RWPE1 (cell line): ENCODE measurements around the gene CLCNKA.

Experiments used
- CTCF ChIA-PET: fragments of 350-600 bp; sonication (Branson Sonifier 250); formaldehyde crosslinking; extraction: SDS; loops from one replicate; lab custom pipeline; 2021; lab: Yijun Ruan, JAX
- POLR2A ChIA-PET: fragments of 400-600 bp; formaldehyde crosslinking; extraction: SDS; loops from one replicate; lab custom pipeline; 2020; ENCODE audit warnings: antibody characterized with exemption; ENCODE audit not compliant: low non-redundant PET; lab: Yijun Ruan, JAX
- DNase-seq: peaks from one replicate; pipeline ENCODE4 v3.0.0; 2012; ENCODE audit warnings: low spot score
- H3K27ac ChIP-seq: fragments of 450-650 bp; 2 replicates; pipeline ENCODE4 v1.5.1; 2017
- TF ChIP-seq, protein P1 (sequence below): fragments of 450-650 bp; conservative IDR thresholded peaks from 2 replicates; pipeline ENCODE4 v1.5.1; 2017; ENCODE audit warnings: low read depth, mild to moderate bottlenecking

CLCNKA gene

DNA sequence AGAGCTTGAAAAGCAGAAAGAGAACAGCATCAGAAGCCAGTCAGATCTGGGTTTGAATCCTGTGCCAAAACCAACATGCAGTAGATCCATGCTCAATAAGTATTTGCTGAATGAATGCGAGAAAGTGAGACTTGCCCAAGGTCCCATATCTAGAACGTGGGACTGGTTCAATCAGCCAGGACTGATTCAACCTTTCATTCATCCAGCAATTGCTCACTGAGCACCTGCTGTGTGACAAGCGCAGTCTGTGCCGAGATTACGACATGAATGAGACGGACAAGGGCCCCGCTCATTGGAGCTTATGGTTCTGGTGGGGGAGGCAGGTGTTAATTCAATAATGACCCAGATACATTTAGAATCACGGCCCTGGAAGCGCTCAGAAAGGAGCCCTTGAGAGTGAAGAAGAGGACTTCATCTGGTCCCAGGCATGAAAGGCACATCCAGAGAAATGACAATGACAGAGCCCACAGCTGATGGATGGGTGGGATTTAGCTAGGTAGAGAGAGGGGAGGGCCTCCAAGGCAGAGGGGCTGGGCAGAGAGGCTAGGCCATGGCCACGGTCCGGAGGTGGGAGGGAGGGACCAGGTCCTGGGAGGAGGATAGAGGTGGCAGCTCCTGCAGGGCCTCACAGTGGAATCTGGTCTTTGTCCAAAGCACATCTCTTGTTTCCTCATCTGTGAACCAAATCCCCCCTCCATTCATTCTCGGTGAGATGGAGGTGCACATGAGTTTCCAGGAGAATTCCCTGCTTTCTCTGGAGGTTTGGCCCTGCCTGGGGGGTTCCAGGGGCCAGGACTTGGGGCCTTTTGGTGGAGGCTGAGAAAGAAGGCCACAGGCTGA, 55.8 kb downstream of the CLCNKA start:
- ChIA-PET POLR2A (no interaction called here), CTCF (interaction anchor here (0.6 to 2.2 kb wide), 9 partner anchors 30 to 393 kb away, joined by 3 to 29 read pairs (median 3); no protein-coding TSS in a partner anchor)
- H3K27ac ChIP-seq = peak overlapping the region; percentile 73
- TF ChIP-seq, protein P1, sequence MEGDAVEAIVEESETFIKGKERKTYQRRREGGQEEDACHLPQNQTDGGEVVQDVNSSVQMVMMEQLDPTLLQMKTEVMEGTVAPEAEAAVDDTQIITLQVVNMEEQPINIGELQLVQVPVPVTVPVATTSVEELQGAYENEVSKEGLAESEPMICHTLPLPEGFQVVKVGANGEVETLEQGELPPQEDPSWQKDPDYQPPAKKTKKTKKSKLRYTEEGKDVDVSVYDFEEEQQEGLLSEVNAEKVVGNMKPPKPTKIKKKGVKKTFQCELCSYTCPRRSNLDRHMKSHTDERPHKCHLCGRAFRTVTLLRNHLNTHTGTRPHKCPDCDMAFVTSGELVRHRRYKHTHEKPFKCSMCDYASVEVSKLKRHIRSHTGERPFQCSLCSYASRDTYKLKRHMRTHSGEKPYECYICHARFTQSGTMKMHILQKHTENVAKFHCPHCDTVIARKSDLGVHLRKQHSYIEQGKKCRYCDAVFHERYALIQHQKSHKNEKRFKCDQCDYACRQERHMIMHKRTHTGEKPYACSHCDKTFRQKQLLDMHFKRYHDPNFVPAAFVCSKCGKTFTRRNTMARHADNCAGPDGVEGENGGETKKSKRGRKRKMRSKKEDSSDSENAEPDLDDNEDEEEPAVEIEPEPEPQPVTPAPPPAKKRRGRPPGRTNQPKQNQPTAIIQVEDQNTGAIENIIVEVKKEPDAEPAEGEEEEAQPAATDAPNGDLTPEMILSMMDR = no peak
- no peak for DNase-seq

- H3K27ac ChIP-seq = peak overlapping the region; percentile 67
- DNase-seq = peak; percentile 60
- TF ChIP-seq, protein P1 = peak; percentile 87
- ChIA-PET CTCF (interaction anchor here (0.5 to 2.2 kb wide), 36 partner anchors 9 to 1566 kb away, joined by 3 to 29 read pairs (median 4); partner anchors contain the start of gene EPHA2), POLR2A (no interaction called here)
Measured at GRCh38 chr1:16078925-16079656, 57.3 kb downstream of the CLCNKA start.

GRCh38 chr1:16080422-16081150, 58.8 kb downstream of the CLCNKA start:
- H3K27ac ChIP-seq = peak overlapping the region; percentile 59
- TF ChIP-seq, protein P1 = no peak
- DNase-seq = no peak
- ChIA-PET POLR2A (no interaction called here), CTCF (interaction anchor here (0.6 to 1.4 kb wide), 4 partner anchors 51 to 156 kb away, joined by 3 to 4 read pairs (median 4); no protein-coding TSS in a partner anchor)

DNA sequence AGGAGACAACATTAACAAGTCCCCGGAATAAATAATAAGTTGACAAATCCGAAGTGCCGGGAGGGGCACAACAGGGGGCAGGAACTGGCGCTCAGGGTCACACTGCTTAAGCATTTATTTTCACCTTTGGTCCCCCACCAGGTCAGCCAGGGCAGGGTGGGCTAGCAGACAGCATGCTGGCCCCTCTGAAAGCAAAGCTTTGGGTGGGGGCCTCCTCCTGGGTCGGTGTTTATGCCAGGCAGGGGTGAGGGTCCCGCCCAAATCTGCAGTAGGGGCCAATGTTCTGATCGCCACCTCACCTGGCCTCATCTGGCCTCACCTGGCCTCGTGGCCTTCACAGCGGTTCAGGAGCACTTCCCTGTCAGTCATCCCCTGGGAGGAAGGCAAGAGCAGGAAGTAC, 59.8 kb downstream of the CLCNKA start:
- DNase-seq = no peak
- ChIA-PET CTCF (interaction anchor here (0.5 to 2.7 kb wide), 27 partner anchors 9 to 452 kb away, joined by 3 to 22 read pairs (median 5); partner anchors contain the start of gene EPHA2), POLR2A (no interaction called here)
- H3K27ac ChIP-seq = peak overlapping the region; percentile 59
- TF ChIP-seq, protein P1 = no peak

DNA sequence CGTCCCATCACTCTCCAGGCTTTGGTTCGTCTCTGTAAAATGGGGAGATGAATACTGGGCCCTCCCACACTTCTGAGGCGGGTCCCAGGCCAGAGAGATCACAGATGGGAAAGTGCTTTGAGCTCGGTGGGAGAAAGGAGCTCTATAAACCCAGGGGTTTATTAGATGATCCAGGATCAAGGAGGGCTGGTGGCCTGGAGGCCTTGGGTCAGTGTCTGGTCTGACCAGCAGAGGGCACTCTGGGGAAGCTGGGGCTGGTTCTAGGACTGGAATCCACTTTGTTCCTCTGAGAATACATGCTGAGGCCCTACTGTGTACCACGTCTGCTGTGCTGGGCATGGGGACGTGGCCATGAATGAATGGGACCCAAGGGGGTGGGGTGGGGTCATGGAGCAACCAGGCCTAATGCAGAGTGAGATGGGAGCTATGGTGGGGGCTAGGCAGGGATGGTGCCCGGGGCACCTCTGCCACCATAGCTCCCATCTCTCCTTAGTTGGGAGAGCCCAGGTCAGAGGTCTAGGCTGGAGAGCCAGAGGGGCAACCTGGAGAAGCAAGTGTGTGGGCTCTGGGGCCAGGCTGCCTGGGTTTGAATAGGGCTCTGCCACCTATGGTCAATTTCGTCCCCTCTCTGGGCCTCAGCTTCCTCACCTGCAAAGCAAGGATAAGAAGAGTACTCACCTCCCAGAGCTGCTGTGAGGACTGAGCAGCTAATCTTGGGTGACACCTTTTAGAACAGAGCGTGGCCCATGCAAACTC, 60.6 kb downstream of the CLCNKA start:
- POLR2A ChIA-PET = interaction anchor here (0.5 kb wide), 1 partner anchor 379 kb away, joined by 3 read pairs; no protein-coding TSS in a partner anchor

More for the DNA sequence above, 60.6 kb downstream of the CLCNKA start:
- CTCF ChIA-PET = interaction anchor here (0.5 to 2.7 kb wide), 34 partner anchors 9 to 281 kb away, joined by 3 to 22 read pairs (median 4); partner anchors contain the start of gene EPHA2
- TF ChIP-seq, protein P1 = peak; percentile 87
- DNase-seq = peak; percentile 68
- peak overlapping the region; percentile 59 for H3K27ac ChIP-seq
